NB4 (cell line): ENCODE data around the gene FOXA1.
A peak's percentile ranks its signal among the peaks of the same experiment; 100 is the strongest.

Experiments
- DNase-seq: peaks from one replicate; pipeline ENCODE4 v3.0.0; 2010; ENCODE audit warnings: low read depth
- H3K4me3 ChIP-seq: one replicate; pipeline ENCODE4 v1.5.1; 2011; ENCODE audit warnings: mild to moderate bottlenecking, low read depth, low read length, moderate library complexity
- MYC ChIP-seq: IDR thresholded peaks from 2 replicates; pipeline ENCODE4 v1.6.1; 2011; ENCODE audit warnings: low read depth, low read length
- POLR2A ChIP-seq: IDR thresholded peaks from 2 replicates; pipeline ENCODE4 v1.6.1; 2011; ENCODE audit warnings: mild to moderate bottlenecking; ENCODE audit not compliant: insufficient read length; ENCODE audit errors: extremely low read depth
- TF ChIP-seq, protein P1 (sequence below): IDR thresholded peaks from one replicate; pipeline ENCODE4 v1.5.1; 2012; ENCODE audit warnings: low read depth, low read length
- TF ChIP-seq, protein P2 (sequence below): IDR thresholded peaks from 2 replicates; pipeline ENCODE4 v1.6.1; 2011; ENCODE audit warnings: low read depth, low read length

FOXA1 gene

DNA sequence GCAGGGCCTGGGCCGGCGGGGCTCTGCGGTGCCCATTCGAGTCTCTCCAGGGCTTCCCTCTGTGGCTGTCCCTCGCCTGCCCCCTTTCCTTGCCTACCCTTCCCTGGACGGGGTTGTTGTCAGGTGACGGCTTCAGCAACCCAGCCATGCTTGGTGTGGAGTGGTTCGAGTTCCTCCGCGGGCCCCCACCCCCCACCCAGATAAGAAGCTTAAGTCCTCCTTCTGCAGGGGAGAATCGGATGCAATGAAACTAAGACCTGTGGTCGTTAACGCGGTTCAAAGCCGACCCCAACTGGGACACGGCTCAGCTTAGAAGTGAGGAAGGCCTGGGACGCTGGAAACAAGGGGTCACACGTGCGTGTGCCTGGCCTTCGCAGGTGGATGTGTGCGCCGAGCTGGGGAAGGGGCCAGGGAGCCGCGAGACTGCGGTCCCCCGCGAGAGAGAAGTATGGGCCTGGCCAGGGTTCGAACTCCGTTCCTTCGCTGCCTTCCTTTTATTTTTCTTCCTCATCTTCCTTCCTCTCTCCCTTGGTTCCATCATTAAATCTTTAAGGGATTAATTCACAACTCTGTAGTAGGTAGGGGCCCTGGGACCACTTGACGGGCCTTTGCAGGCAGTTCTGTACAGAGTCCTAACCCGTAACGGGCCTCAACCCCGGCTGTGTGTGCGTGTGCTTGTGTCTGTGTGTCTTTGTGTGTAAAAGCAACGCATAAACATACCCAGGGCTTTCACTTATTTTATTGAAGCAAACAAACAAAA is 3.9 kb upstream of the FOXA1 start:
- no peak for DNase-seq
- TF ChIP-seq, protein P1, sequence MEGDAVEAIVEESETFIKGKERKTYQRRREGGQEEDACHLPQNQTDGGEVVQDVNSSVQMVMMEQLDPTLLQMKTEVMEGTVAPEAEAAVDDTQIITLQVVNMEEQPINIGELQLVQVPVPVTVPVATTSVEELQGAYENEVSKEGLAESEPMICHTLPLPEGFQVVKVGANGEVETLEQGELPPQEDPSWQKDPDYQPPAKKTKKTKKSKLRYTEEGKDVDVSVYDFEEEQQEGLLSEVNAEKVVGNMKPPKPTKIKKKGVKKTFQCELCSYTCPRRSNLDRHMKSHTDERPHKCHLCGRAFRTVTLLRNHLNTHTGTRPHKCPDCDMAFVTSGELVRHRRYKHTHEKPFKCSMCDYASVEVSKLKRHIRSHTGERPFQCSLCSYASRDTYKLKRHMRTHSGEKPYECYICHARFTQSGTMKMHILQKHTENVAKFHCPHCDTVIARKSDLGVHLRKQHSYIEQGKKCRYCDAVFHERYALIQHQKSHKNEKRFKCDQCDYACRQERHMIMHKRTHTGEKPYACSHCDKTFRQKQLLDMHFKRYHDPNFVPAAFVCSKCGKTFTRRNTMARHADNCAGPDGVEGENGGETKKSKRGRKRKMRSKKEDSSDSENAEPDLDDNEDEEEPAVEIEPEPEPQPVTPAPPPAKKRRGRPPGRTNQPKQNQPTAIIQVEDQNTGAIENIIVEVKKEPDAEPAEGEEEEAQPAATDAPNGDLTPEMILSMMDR = no peak
- TF ChIP-seq POLR2A (no peak), MYC (no peak)
- TF ChIP-seq, protein P2, sequence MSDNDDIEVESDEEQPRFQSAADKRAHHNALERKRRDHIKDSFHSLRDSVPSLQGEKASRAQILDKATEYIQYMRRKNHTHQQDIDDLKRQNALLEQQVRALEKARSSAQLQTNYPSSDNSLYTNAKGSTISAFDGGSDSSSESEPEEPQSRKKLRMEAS = no peak
- H3K4me3 ChIP-seq = no peak overlapping the region

DNA sequence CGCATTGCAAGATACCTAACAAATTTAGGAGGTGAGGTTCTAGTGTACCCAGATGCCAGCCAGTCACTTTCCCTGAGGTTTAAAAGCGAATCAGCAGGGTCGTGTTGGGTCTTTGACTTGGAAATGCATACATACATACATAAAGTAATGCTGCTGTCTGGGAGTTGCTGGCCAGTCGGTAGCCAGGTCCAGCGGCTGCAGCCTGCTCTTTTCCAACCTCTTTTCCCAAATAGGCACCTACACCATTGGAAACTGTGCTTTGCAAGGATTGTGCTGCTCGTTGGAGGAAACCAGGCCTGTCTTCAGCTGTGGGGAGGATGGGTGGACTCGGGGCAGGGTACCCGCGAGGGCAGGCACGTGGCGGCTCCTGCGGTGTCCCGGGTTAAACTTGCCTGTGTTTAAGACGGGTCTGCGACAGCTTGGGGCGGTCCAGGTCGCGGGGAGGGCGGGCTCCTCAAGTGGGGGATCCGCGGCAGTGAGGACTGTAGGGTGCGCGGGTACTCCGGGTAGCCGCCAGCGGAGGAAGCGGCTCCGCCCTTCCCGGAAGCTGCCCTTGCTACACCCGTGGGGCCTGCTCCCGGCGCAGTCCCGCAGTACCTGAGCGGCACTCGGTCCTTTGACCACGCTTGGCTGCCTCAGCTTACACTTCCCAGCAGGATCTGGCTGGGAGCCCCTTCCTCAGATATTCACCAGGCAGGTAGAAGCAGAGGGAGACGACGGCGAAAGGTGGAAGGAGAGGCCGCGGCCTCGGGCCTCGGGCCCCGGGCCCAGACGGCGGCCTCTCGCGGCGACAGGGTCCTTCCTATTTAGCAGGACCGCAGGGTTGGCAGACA is 3.1 kb upstream of the FOXA1 start:
- no peak for DNase-seq
- H3K4me3 ChIP-seq = no peak overlapping the region
- TF ChIP-seq MYC (no peak), POLR2A (no peak)
- TF ChIP-seq, protein P2 = no peak
- TF ChIP-seq, protein P1 = no peak

DNA sequence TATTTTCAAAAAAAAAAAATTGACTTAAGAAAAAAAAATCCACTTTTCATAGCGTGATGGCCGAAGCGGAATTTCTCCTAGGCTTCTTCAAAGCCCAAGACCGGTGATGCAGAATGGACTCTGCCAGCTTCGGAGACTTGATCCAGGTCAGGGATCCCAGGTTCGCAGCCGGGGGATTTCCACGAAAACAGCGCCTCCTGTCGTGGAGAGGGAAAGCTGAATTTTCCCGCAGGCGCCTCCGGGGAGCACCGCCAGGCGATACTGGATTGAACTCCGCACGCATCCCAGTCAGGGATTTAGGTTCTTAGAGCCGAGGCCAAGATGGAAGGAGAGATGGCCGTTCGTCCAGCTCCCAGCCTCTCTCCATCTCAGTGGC is 2.5 kb upstream of the FOXA1 start:
- DNase-seq = no peak
- no peak for TF ChIP-seq POLR2A
- TF ChIP-seq, protein P2 = no peak
- TF ChIP-seq, protein P1 = no peak
- no peak for TF ChIP-seq MYC
- no peak overlapping the region for H3K4me3 ChIP-seq

DNA sequence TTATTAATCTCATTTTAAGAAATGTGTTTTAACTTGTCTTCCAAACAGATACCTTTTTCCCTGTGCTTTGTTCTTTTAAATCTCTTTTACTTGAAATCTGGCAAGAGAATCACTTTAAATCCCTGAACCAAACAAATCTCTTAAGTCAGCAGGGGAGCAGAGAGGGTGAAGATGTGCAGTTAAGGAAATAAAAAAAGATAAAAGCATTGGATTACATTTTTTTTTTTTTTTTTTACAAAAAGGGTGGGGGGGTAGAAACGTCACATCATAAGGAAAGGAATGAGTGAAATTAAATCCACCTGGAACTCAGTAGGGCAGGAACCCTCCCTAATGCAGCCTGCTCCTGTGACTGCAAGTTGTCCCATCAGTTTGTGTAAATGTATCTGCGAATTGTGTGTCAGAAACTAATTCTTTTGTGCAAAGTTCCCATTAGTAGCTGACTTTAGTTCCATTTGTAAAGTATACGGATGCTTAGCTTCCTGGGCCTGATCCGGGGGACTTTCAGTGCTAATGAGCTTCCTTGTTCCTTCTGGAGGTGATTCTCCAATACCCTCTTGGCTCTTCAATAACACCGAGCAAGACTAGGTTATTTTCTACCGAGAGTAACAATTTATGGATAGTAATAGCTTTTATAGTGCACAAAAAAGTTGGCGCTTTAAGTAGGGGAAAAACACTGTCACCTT is 1.9 kb upstream of the FOXA1 start:
- no peak overlapping the region for H3K4me3 ChIP-seq
- TF ChIP-seq, protein P1 = no peak
- TF ChIP-seq, protein P2 = no peak
- TF ChIP-seq MYC = no peak
- TF ChIP-seq POLR2A = no peak
- DNase-seq = no peak

DNA sequence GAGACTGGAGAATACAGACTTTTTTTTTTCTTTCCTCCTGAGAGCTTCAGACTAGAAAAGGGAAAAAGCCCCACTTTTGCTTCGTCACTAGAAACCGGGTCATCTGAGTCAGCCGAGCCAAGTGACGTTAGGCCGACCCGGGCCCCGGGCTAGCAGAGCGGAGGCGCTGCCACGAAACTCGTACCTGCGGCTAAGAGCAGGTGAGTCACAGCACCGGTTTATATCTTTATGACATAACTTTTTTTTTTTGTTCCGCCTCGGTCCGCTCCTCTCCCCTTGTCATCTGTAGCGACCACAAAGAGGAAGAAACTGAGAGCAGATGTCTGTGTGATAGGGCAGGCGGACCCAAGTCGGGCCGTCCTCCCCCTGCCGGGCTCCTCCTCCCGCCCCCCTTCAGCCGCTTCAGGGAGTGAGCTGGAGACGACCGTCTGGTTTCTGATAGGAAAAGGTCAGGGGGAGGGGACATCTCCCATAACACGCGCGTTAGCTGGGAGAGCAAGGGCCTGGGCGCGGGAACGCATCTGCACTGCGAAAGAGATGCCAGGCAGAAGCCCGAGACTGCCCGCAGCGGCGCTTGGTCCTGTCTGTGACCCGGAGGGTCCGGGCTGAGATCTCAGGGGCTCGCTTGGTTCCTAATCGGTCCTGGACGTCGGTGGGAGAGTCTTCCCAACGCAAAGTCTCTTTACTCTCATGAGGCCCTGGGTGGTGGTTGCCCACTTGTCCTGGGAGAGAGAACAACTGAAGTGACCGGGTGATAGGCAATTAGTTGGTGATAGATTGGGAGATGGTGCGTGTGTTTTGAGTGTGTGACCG is 966 bp upstream of the FOXA1 start:
- TF ChIP-seq, protein P1 = no peak
- DNase-seq = peak; percentile 73
- H3K4me3 ChIP-seq = no peak overlapping the region
